ENCODE measurements around the gene UBR3. TPM values are rescaled to one million over a fixed set of nuclear protein-coding genes. Genes with fewer than 3 reads are reported as not detected.

Gene UBR3
- total RNA-seq, 1 experiment from 2014 or later: 21.9 TPM

DNA sequence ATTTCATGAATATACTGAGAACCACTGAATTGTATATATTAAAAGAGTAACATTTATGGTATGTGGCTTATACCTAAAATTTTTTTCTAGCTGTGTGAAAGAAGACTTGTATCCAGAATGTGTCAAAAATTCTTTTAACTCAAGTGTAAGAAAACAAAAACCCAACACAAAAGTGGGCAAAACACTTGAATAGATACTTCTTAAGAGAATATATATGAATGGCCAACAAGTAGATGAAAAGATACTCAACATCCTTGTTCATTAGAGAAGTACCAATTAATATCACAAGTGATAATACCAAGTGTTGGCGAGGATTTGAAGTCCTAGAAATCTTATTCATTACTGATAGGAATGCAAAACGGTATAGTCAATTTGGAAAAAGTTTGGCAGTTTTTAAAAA, 243.5 kb downstream of the UBR3 start:
- Histone ChIP-seq H4K8ac (replicated peaks; ENCODE audit: insufficient read length, low read depth, low read length) (no peak overlapping the region), H3K4me2 (ENCODE audit: insufficient read depth, insufficient read length, low read length) (no peak overlapping the region), H2AK5ac (ENCODE audit: insufficient read length, low read length) (no peak overlapping the region), H3K23ac (ENCODE audit: insufficient read length, low read depth, low read length) (no peak overlapping the region), H2BK12ac (ENCODE audit: insufficient read length, low read depth, low read length) (no peak overlapping the region), H2BK15ac (ENCODE audit: low read depth, low read length) (no peak overlapping the region), H3K4ac (ENCODE audit: low read depth, low read length) (no peak overlapping the region), H2BK20ac (ENCODE audit: low read depth, low read length, poor library complexity, severe bottlenecking) (no peak overlapping the region), H3K14ac (ENCODE audit: insufficient read depth, low read length) (no peak overlapping the region), H3K9me3 (ENCODE audit: control insufficient read depth, low read depth, low read length) (no peaks in the 10 kb centered on the region), H2BK5ac (ENCODE audit: insufficient read length, low read length) (no peak overlapping the region), H3K23me2 (ENCODE audit: insufficient read length, low read depth, low read length, poor library complexity, severe bottlenecking) (no peaks in the 10 kb centered on the region), H3K79me2 (ENCODE audit: insufficient read depth, low read length) (no peaks in the 10 kb centered on the region), H2AFZ (ENCODE audit: low read length) (no peak overlapping the region), H3T11ph (ENCODE audit: low read length) (no peak overlapping the region), H3K79me1 (ENCODE audit: insufficient read depth, low read depth, low read length, poor library complexity, severe bottlenecking) (no peaks in the 10 kb centered on the region), H4K20me1 (ENCODE audit: control insufficient read depth, insufficient read depth, insufficient read length) (no peaks in the 10 kb centered on the region), H3K56ac (ENCODE audit: insufficient read length, low read depth, low read length) (no peak overlapping the region), H3K4me1 (ENCODE audit: insufficient read depth, low read length) (no peaks in the 10 kb centered on the region; the same call in 1 of the 2 replicates), H3K9ac (ENCODE audit: extremely low read depth, insufficient read length, low read length) (no peak overlapping the region), H3K18ac (ENCODE audit: insufficient read length, low read depth, low read length) (no peak overlapping the region), H4K5ac (ENCODE audit: insufficient read length, low read depth, low read length) (no peak overlapping the region), H3K27me3 (ENCODE audit: insufficient read depth, low read length) (no peaks in the 10 kb centered on the region), H3K27ac (ENCODE audit: insufficient read length, low read depth, low read length) (no peak overlapping the region), H4K91ac (ENCODE audit: insufficient read length, low read depth, low read length) (no peak overlapping the region), H2BK120ac (ENCODE audit: low read depth, low read length, poor library complexity, severe bottlenecking) (no peak overlapping the region)
- peaks cover 15% of the 10 kb centered on the region in 2 experiments for H3K9me3 Mint-ChIP-seq
- H3K36me3 Mint-ChIP-seq (ENCODE audit: insufficient read depth in 1 of 3, low read depth in 3 of 3): peaks cover 25 to 54% (median 46%) of the 10 kb centered on the region in 3 experiments
- no peak for DNase-seq
- H3K4me3 Mint-ChIP-seq: no peak overlapping the region
- H3K27me3 Mint-ChIP-seq (ENCODE audit: low read depth): no peaks in the 10 kb centered on the region
- H3K4me1 Mint-ChIP-seq: peaks cover 16 to 18% of the 10 kb centered on the region in 2 experiments
- TF ChIP-seq, protein P1, sequence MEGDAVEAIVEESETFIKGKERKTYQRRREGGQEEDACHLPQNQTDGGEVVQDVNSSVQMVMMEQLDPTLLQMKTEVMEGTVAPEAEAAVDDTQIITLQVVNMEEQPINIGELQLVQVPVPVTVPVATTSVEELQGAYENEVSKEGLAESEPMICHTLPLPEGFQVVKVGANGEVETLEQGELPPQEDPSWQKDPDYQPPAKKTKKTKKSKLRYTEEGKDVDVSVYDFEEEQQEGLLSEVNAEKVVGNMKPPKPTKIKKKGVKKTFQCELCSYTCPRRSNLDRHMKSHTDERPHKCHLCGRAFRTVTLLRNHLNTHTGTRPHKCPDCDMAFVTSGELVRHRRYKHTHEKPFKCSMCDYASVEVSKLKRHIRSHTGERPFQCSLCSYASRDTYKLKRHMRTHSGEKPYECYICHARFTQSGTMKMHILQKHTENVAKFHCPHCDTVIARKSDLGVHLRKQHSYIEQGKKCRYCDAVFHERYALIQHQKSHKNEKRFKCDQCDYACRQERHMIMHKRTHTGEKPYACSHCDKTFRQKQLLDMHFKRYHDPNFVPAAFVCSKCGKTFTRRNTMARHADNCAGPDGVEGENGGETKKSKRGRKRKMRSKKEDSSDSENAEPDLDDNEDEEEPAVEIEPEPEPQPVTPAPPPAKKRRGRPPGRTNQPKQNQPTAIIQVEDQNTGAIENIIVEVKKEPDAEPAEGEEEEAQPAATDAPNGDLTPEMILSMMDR (conservative IDR thresholded peaks at IDR 0.05): no peak
- H3K27ac Mint-ChIP-seq: no peak overlapping the region
- WGBS (ENCODE audit: extremely low coverage, insufficient read length, low lambda C conversion rate): no CpG with 5 or more reads among the region's 2 CpGs

All from H9 (cell line).